Cardiac muscle cell (in vitro differentiated cells and primary cell): ENCODE results near the gene PGS1. TPM values are rescaled to one million over a fixed set of nuclear protein-coding genes. Genes with fewer than 3 reads are reported as not detected.

Source experiments
- DNase-seq, 2 donors: peaks; one replicate each; pipeline versions ENCODE4 v3.0.0 to v3.0.0-alpha.2; 2010 to 2017; ENCODE audit warnings: low read depth in 1 of 2, low spot score in 1 of 2
- H3K27ac ChIP-seq: fragments of 200-600 bp; sonication (generic); 2 replicates; pipeline ENCODE4 v1.5.1; 2016
- H3K27me3 ChIP-seq: fragments of 200-600 bp; sonication (generic); 2 replicates; pipeline ENCODE4 v1.6.0; 2016; ENCODE audit warnings: control low read depth
- H3K36me3 ChIP-seq: fragments of 200-600 bp; sonication (generic); 2 replicates; pipeline ENCODE4 v1.5.1; 2016; ENCODE audit warnings: control low read depth
- H3K4me1 ChIP-seq: fragments of 200-600 bp; sonication (generic); 2 replicates; pipeline ENCODE4 v1.8.1; 2017; ENCODE audit warnings: low read depth, mild to moderate bottlenecking, mixed run types
- H3K4me3 ChIP-seq: fragments of 200-600 bp; sonication (generic); 2 replicates; pipeline ENCODE4 v1.5.1; 2016; ENCODE audit warnings: mild to moderate bottlenecking
- H3K9me3 ChIP-seq: fragments of 200-600 bp; sonication (generic); 2 replicates; pipeline ENCODE4 v1.5.1; 2017; ENCODE audit warnings: low read depth, mild to moderate bottlenecking, control low read depth
- CTCF ChIP-seq: IDR thresholded peaks from 2 replicates; pipeline ENCODE4 v1.5.1; 2012; ENCODE audit warnings: low read depth, mild to moderate bottlenecking, low read length
- polyA plus RNA-seq: library from polyadenylated mRNA; unstranded; fragments of >200 nt; fragmentation: Nextera tagmentation; extraction: Ambion mirVana; gene quantifications from 2 replicates; pipeline ENCODE4 v1.2.1, GENCODE V29; 2016
- total RNA-seq: library from RNA; depleted of rRNA; stranded (reverse); fragments of >200 nt; gene quantifications from 2 replicates; pipeline ENCODE4 v1.2.3, GENCODE V29; 2016

PGS1 gene
- total and polyA plus RNA-seq, 2 experiments from 2014 or later, result 46.7 to 64.7 TPM

GRCh38 chr17:78419970-78420815 lies 41.7 kb downstream of the PGS1 start:
- Histone ChIP-seq H3K36me3 (peaks cover 9% of the 10 kb centered on the region), H3K4me1 (peaks cover 37% of the 10 kb centered on the region), H3K27me3 (no peaks in the 10 kb centered on the region), H3K27ac (peak overlapping the region; percentile 91), H3K4me3 (no peak overlapping the region), H3K9me3 (no peaks in the 10 kb centered on the region)
- DNase-seq, result no peak
- TF ChIP-seq CTCF, result no peak

GRCh38 chr17:78421084-78421533 lies 42.7 kb downstream of the PGS1 start:
- H3K4me1 ChIP-seq, result peaks cover 29% of the 10 kb centered on the region
- peak overlapping the region; percentile 91 for H3K27ac ChIP-seq
- DNase-seq, result no peak
- H3K36me3 ChIP-seq, result peaks cover 9% of the 10 kb centered on the region
- TF ChIP-seq CTCF, result no peak
- no peak overlapping the region for H3K4me3 ChIP-seq
- no peaks in the 10 kb centered on the region for H3K27me3 ChIP-seq
- H3K9me3 ChIP-seq, result no peaks in the 10 kb centered on the region

GRCh38 chr17:78421534-78422266 lies 43.3 kb downstream of the PGS1 start:
- peak; percentile 99 for TF ChIP-seq CTCF
- H3K27ac ChIP-seq, result peak overlapping the region; percentile 91
- no peak overlapping the region for H3K4me3 ChIP-seq
- H3K27me3 ChIP-seq, result no peaks in the 10 kb centered on the region
- no peaks in the 10 kb centered on the region for H3K9me3 ChIP-seq
- H3K4me1 ChIP-seq, result peaks cover 24% of the 10 kb centered on the region
- H3K36me3 ChIP-seq, result peaks cover 9% of the 10 kb centered on the region
- peak; percentile 79 to 84 for DNase-seq

GRCh38 chr17:78422267-78422605 lies 43.8 kb downstream of the PGS1 start:
- TF ChIP-seq CTCF, result no peak
- Histone ChIP-seq H3K27me3 (no peaks in the 10 kb centered on the region), H3K36me3 (peaks cover 9% of the 10 kb centered on the region)

GRCh38 chr17:78422872-78423588 lies 44.6 kb downstream of the PGS1 start:
- Histone ChIP-seq H3K36me3 (peaks cover 9% of the 10 kb centered on the region), H3K9me3 (no peaks in the 10 kb centered on the region), H3K27me3 (no peaks in the 10 kb centered on the region), H3K27ac (no peak overlapping the region), H3K4me3 (no peak overlapping the region), H3K4me1 (peaks cover 15% of the 10 kb centered on the region)
- no peak for DNase-seq
- no peak for TF ChIP-seq CTCF

More at GRCh38 chr17:78422267-78422605, 43.8 kb downstream of the PGS1 start:
- Histone ChIP-seq H3K4me1 (peaks cover 18% of the 10 kb centered on the region), H3K4me3 (no peak overlapping the region), H3K27ac (no peak overlapping the region), H3K9me3 (no peaks in the 10 kb centered on the region)
- no peak for DNase-seq
